ENCODE data around the gene CCDC57.
"Not testable (repeated sequence)": the region's sequence is repeated elsewhere in the genome, so short reads cannot be mapped to it uniquely, and the experiment has no call there.

Gene CCDC57

GRCh38 chr17:82180776-82181528 is 31.7 kb downstream of the CCDC57 start:
- in situ Hi-C loops (cut with HindIII; ENCODE audit: low sequenced_read_pairs) = no loop called here

DNA sequence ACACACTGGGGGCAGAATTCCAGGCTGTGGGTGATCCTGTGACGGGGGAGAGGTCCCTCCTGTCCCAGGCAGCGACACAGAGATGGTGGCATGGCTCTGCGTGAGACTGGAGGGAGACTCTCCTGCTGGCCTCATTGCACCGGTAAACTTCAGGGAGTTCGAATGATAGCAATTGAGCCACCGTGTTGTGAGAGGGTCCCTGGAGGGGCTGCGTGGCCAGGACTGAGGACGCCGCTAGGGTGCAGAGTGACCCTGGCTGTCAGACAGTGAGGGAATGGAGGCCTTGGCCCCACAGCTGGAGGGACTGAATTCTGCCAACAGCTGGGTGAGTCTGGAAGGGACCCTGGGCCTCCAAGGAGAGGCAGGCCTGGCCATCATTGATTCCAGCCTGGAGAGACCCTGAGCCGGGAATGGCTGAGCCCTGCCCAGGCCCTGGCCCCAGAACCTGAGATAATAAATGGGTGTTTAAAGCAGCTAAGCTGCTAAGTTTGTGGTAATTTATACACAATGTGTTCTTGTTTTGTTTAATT is 32.6 kb downstream of the CCDC57 start:
- in situ Hi-C loops (cut with HindIII; ENCODE audit: low sequenced_read_pairs) = no loop called here

DNA sequence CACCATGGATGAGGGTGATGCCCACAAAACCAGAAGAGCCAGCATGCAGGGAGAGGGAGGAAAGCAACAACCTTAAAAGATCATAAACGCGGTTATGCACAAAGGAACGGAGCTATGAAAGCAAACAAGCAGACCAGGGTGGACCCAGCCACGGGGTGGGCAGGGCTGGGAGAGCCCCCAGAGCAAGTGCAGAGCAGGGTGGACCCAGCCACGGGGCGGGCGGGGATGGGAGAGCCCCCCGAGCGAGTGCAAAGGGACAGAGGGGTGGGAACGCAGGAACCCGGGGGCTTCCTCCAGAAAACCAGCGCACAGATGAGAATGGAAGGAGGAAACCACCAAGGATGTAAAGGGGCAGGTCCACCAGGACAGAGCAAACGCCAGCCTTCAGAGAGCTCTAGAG is 33.2 kb downstream of the CCDC57 start:
- in situ Hi-C loops (cut with HindIII; ENCODE audit: low sequenced_read_pairs) = no loop called here

DNA sequence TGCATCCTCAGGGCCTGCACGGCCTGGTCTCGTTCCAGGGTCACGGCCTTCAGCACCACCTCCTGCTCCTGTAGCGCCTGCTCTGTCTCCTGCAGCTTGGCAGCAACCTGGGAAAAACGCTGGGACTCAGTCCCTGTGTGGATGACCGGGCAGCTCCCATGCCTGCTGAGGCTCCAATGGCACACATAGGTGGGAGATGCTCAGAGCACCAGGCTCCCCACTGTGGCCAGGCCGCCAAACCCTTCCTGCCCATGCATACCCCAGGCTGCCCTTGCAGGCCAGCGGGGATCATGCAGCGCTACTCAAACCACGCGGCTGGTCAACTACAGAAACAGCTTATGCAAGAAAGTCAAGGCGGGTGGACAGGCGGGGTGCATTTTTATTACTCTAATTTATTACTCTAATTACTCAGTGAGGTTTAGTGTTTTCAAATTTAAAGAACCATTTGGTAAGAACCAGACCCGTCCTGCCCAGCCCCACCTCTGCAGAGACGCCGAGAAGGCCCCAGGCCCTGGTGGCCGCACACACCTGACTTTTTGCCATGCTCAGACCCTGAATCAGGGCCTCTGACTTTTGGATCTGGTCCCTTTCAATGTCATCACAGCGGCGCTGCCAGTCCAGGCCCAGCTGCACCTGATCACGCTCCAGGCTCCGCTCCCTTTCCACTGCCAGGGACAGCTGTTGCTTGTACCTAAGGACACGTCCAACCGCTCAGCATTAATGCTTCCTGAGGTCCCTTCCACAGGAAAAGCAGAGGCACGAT is 34.0 kb downstream of the CCDC57 start:
- in situ Hi-C loops (cut with HindIII; ENCODE audit: low sequenced_read_pairs) = no loop called here

DNA sequence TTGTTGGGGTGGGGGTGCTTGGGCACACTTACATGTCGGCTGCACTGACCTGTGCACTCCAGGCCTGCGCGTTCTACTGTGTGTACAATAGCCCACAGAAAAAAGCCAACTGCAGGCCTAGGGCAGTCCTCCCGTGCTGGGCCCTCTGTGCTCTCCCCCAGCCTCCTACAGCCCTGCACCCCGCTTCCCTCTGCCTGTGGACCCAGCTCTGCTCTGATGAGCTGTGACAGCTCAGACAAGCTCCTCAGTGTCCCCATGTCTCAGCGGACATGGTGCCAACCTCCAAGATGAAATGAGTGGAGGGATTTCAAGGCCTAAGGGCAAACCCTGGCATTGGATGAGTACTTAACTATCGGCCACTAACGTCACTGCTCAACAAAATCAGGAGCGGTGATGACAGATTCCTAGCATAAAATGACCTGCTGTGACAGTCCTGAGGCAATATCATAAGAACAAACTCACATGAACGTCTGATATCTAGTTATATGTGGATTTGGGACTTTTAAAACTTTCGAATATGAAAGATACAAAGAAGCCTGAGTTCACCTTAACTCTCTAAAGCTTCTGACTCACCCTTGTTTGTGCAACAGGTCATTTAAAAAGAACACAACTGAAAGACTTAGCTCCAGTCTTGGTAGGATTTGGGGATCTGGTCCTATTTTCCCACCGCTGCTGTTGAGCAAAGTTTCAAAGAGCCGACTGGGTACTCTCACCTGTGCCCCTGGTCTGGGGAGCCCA is 34.7 kb downstream of the CCDC57 start:
- in situ Hi-C loops (cut with HindIII; ENCODE audit: low sequenced_read_pairs) = no loop called here

GRCh38 chr17:82177276-82177675 is 35.4 kb downstream of the CCDC57 start:
- in situ Hi-C loops (cut with HindIII; ENCODE audit: low sequenced_read_pairs) = no loop called here

DNA sequence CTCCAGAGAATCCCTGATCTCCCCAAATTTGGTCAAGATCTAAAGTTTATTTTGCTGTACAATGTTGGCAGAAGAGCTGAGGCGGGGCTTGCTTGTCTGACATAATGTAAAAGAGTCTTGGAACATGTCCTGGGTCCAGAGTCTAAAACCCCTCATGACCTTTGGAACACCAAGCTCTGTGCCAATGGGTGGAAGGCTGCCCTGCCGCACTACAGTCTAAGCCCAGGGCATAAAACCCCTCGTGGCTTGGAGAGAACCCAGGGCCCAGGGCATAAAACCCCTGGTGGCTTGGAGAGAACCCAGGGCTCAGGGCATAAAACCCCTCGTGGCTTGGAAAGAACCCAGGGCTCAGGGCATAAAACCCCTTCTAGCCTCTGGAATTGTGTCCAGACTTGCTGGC is 36.7 kb downstream of the CCDC57 start:
- in situ Hi-C loops (cut with HindIII; ENCODE audit: low sequenced_read_pairs) = no loop called here

DNA sequence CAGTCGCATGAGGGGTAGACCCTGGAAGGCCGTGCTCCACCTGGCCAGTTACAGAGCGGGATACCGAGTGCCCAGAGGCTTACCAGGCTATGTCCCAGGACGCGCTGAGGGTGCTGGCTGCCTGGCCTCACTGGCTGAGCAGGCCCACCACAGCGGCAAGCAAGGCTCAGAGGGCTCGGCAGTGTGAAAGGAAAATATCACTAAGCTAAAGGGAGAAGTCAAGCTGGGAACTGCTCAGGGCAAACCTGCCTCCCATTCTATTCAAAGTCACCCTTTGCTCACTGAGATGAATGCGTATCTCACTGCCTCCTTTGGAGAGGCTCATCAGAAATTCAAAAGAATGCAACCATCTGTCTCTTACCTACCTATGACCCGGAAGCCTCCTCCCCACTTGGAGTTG is 37.4 kb downstream of the CCDC57 start:
- in situ Hi-C loops (cut with HindIII; ENCODE audit: low sequenced_read_pairs) = no loop called here

- in situ Hi-C loops (cut with HindIII; ENCODE audit: low sequenced_read_pairs) = not testable (repeated sequence)
Measured at GRCh38 chr17:82174042-82174857, 38.4 kb downstream of the CCDC57 start.

DNA sequence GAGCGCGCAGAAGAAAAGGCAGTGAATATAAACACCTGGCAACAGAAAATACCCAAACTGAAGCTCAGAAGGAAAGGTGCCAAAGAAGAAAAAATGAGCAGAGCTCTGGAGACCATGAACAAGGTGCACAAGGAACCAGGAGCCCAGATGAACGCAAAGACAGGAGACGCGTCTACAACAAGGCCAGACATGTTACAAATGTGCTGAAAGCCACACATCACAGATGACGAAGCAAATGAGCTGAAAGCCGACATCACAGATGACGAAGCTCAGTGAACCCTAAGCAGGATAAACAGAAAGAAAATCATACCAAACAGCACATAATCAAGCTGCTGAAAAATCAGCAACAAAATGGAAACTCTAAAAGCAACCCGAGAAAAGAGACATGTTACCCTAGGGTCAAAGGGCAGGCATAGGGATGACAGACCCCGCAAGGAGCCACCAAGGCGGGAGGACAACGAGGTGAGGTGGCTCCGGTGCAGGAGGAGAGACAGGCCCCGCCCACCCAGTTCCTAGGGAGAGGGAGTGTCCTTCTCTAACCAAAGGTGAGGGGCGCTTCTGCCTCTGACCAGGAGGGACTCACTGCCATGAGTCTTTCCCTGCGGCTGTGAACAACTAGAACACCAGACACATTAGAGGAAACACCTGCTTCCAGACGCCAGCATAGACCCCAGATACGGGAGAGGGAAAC is 39.1 kb downstream of the CCDC57 start:
- in situ Hi-C loops (cut with HindIII; ENCODE audit: low sequenced_read_pairs) = no loop called here

DNA sequence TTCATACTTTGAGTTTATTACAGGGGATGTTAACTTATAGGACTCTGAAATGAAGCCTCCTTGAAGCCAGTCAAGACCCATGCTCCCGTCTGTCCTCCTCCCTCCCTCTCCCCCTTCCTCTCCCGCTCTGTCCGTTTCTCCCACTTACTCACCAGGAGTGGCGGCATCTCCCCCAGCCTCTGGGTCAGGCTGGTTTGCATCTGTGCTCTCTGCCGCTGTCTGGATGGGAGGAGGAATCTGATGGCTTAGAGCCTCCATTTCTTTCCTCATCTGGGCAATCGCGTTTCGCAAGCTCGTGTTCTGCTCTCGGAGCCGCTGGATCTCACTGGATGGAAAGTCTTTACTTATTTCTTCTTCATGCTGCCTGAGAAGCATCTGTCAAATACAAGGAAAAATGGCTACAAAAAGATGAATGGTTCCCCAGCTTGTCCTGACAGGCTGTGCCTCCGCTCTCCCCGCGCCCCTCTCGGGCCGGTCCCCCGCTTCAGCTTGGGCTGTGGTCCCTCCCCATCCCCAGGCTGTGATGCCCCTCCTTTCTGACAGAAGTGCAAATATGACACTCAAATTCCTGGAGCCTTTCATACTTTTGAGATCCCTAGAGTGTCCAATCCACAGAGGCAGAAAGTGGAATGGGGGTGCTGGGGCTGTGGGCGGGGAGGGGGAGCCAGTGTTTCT is 40.0 kb downstream of the CCDC57 start:
- in situ Hi-C loops (cut with HindIII; ENCODE audit: low sequenced_read_pairs) = no loop called here

- in situ Hi-C loops (cut with HindIII; ENCODE audit: low sequenced_read_pairs) = no loop called here
Measured at GRCh38 chr17:82171750-82172375, 40.8 kb downstream of the CCDC57 start.

DNA sequence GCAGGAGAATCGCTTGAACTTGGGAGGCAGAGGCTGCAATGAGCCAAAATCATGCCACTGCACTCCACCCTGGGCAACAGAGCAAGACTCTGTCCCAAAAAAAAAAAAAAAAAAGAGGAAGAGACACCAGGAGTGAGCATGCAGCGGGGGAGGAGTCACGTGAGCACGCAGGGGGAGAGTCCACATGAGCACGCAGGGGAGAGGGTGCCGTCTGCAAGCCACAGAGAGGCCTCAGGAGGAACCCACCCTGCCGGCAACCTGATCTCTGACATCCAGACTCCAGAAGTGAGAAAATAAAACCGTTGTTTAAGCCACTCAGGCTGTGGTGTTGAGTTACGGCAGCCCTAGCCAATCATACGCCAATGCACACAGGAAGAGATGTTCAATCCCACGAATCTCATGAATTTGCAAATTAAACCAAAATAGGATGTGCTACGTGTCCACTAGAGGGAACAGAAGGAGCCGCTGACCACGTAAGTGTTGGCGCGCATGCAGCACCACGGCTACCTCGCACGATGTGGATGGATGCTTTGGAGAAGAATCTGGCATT is 42.2 kb downstream of the CCDC57 start:
- in situ Hi-C loops (cut with HindIII; ENCODE audit: low sequenced_read_pairs) = no loop called here

DNA sequence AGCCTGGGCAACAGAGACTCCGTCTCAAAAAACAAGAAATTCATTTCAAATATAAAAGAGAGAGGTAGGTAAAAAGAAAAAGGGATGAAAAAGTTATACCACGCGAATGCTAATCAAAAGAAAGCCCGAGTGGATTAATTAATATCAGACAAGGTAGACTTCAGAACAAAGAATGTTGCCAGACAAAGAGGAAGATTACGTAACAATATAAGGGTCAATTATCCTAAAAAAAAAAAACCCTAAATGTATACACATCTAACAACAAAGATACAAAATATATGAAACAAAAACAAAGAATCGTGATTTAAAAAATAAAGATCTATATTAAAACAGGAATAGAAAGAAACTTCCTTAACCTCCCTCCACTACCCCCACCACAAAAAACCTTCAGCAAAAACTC is 44.1 kb downstream of the CCDC57 start:
- in situ Hi-C loops (cut with HindIII; ENCODE audit: low sequenced_read_pairs) = no loop called here

GRCh38 chr17:82167028-82167427 is 45.6 kb downstream of the CCDC57 start:
- in situ Hi-C loops (cut with HindIII; ENCODE audit: low sequenced_read_pairs) = no loop called here

- in situ Hi-C loops (cut with HindIII; ENCODE audit: low sequenced_read_pairs) = no loop called here
Measured at GRCh38 chr17:82164853-82165252, 47.8 kb downstream of the CCDC57 start.

GRCh38 chr17:82161216-82161615 is 51.4 kb downstream of the CCDC57 start:
- in situ Hi-C loops (cut with HindIII; ENCODE audit: low sequenced_read_pairs) = no loop called here

- in situ Hi-C loops (cut with HindIII; ENCODE audit: low sequenced_read_pairs) = no loop called here
Measured at GRCh38 chr17:82160075-82160474, 52.6 kb downstream of the CCDC57 start.

DNA sequence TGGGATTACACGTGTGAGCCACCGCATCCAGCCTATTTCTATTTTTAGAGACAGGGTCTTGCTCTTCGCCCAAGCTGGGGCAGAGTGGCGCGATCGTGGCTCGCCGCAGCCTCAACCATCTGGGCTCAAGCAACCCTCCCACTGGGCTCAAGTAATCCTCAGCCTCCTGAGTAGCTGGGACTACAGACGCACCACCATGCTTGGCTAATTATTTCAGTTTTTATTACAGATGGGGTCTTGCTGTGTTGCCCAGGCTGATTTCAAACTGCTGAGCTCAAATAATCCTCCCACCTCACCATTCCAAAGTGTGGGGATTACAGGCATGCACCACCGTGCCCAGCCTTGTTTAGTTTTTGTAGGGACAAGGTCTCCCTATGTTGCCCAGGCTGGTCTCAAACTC is 53.8 kb downstream of the CCDC57 start:
- in situ Hi-C loops (cut with HindIII; ENCODE audit: low sequenced_read_pairs) = no loop called here
